SU-DHL-6 (cell line): ENCODE measurements around the gene SLC22A4.

Source experiments
- H2AFZ ChIP-seq: fragments of 200-600 bp; sonication (generic); 2 replicates; pipeline ENCODE4 v1.6.1; 2014; ENCODE audit warnings: low read depth, mild to moderate bottlenecking, moderate library complexity, mixed read lengths, antibody characterized with exemption, low read length; ENCODE audit not compliant: severe bottlenecking
- H3F3A ChIP-seq: fragments of 200-600 bp; shearing (Covaris generic); 2 replicates; pipeline ENCODE4 v1.6.0; 2016; ENCODE audit warnings: antibody characterized with exemption, mild to moderate bottlenecking; ENCODE audit not compliant: insufficient read depth
- H3K27ac ChIP-seq: fragments of 200-600 bp; sonication (generic); 2 replicates; pipeline ENCODE4 v1.5.1; 2016; ENCODE audit warnings: low read depth, mild to moderate bottlenecking, low read length, moderate library complexity, mixed read lengths
- H3K27me3 ChIP-seq: fragments of 200-600 bp; sonication (generic), shearing (Covaris generic); 2 replicates; pipeline ENCODE4 v1.6.0; 2014; ENCODE audit warnings: mild to moderate bottlenecking, low read length
- H3K36me3 ChIP-seq: fragments of 200-600 bp; sonication (generic); 2 replicates; pipeline ENCODE4 v1.6.1; 2014; ENCODE audit warnings: mild to moderate bottlenecking, low read length, mixed read lengths
- H3K4me2 ChIP-seq: fragments of 300-600, 200-600 bp; shearing (Covaris generic), sonication (generic); 2 replicates; pipeline ENCODE4 v1.6.0; 2014; ENCODE audit warnings: low read length, low read depth, mild to moderate bottlenecking; ENCODE audit not compliant: poor library complexity, severe bottlenecking
- H3K4me3 ChIP-seq: fragments of 200-600 bp; sonication (generic); 2 replicates; pipeline ENCODE4 v1.5.1; 2014; ENCODE audit warnings: antibody characterized with exemption, low read length, mild to moderate bottlenecking, mixed read lengths; ENCODE audit not compliant: insufficient read depth, poor library complexity, severe bottlenecking
- H3K79me2 ChIP-seq: fragments of 200-600 bp; sonication (generic); 2 replicates; pipeline ENCODE4 v1.6.1; 2014; ENCODE audit warnings: mild to moderate bottlenecking, low read length, moderate library complexity; ENCODE audit not compliant: insufficient read depth
- H3K9ac ChIP-seq: fragments of 200-600 bp; sonication (generic); 2 replicates; pipeline ENCODE4 v1.7.0; 2014; ENCODE audit warnings: mild to moderate bottlenecking, low read length
- H3K9me2 ChIP-seq: fragments of 200-600 bp; sonication (generic); replicated peaks from 2 replicates; pipeline ENCODE4 v1.6.1; 2014; ENCODE audit warnings: low read length; ENCODE audit not compliant: insufficient read depth
- H3K9me3 ChIP-seq: fragments of 200-600 bp; sonication (generic); 2 replicates; pipeline ENCODE4 v1.6.1; 2014; ENCODE audit warnings: low read length, mixed read lengths; ENCODE audit not compliant: insufficient read depth
- H4K20me1 ChIP-seq: fragments of 200-600 bp; sonication (generic); 2 replicates; pipeline ENCODE4 v1.6.1; 2014; ENCODE audit warnings: low read depth, mild to moderate bottlenecking, antibody characterized with exemption, low read length, moderate library complexity, mixed read lengths
- CTCF ChIP-seq: fragments of 200-600 bp; sonication (generic); IDR thresholded peaks from one replicate; pipeline ENCODE4 v1.5.1; 2017; ENCODE audit warnings: antibody characterized with exemption, mild to moderate bottlenecking, low read length, moderate library complexity; ENCODE audit not compliant: insufficient read depth, poor library complexity, severe bottlenecking
- EZH2phosphoT487 ChIP-seq: fragments of 200-600 bp; sonication (generic), shearing (Covaris generic); conservative IDR thresholded peaks from 2 replicates; pipeline ENCODE4 v1.6.1; 2018; ENCODE audit warnings: mild to moderate bottlenecking, antibody characterized with exemption, low read length, moderate library complexity, mixed read lengths

The SLC22A4 gene

GRCh38 chr5:132378580-132378979, 84.4 kb downstream of the SLC22A4 start:
- H4K20me1 ChIP-seq, result no peaks in the 10 kb centered on the region
- no peak overlapping the region for H3K4me3 ChIP-seq
- H3F3A ChIP-seq, result no peaks in the 10 kb centered on the region
- H2AFZ ChIP-seq, result no peak overlapping the region
- no peaks in the 10 kb centered on the region for H3K27me3 ChIP-seq
- H3K79me2 ChIP-seq, result no peaks in the 10 kb centered on the region
- TF ChIP-seq CTCF (no peak), EZH2phosphoT487 (no peak)
- H3K4me2 ChIP-seq, result no peak overlapping the region
- H3K36me3 ChIP-seq, result no peaks in the 10 kb centered on the region
- H3K9ac ChIP-seq, result no peak overlapping the region
- H3K9me3 ChIP-seq, result no peaks in the 10 kb centered on the region
- no peaks in the 10 kb centered on the region for H3K9me2 ChIP-seq
- no peak overlapping the region for H3K27ac ChIP-seq

GRCh38 chr5:132380047-132380446, 85.9 kb downstream of the SLC22A4 start:
- Histone ChIP-seq H3K4me3 (no peak overlapping the region), H3K9me2 (no peaks in the 10 kb centered on the region), H4K20me1 (no peaks in the 10 kb centered on the region), H3K9me3 (no peaks in the 10 kb centered on the region), H3K79me2 (no peaks in the 10 kb centered on the region), H2AFZ (no peak overlapping the region), H3F3A (no peaks in the 10 kb centered on the region), H3K9ac (no peak overlapping the region), H3K27ac (no peak overlapping the region), H3K36me3 (no peaks in the 10 kb centered on the region), H3K27me3 (no peaks in the 10 kb centered on the region), H3K4me2 (no peak overlapping the region)
- TF ChIP-seq CTCF (no peak), EZH2phosphoT487 (no peak)

- Histone ChIP-seq H3K27me3 (no peaks in the 10 kb centered on the region), H3K9ac (no peak overlapping the region), H3K9me3 (no peaks in the 10 kb centered on the region), H3K79me2 (no peaks in the 10 kb centered on the region), H3F3A (no peaks in the 10 kb centered on the region), H3K36me3 (no peaks in the 10 kb centered on the region), H3K4me2 (no peak overlapping the region), H3K4me3 (no peak overlapping the region), H3K9me2 (no peaks in the 10 kb centered on the region), H3K27ac (no peak overlapping the region), H2AFZ (no peak overlapping the region), H4K20me1 (no peaks in the 10 kb centered on the region)
- TF ChIP-seq CTCF (no peak), EZH2phosphoT487 (no peak)
These were observed 86.5 kb downstream of the SLC22A4 start for GRCh38 chr5:132380741-132381140.
